Measurements from ENCODE around the gene LRRC4C.

Gene LRRC4C

DNA sequence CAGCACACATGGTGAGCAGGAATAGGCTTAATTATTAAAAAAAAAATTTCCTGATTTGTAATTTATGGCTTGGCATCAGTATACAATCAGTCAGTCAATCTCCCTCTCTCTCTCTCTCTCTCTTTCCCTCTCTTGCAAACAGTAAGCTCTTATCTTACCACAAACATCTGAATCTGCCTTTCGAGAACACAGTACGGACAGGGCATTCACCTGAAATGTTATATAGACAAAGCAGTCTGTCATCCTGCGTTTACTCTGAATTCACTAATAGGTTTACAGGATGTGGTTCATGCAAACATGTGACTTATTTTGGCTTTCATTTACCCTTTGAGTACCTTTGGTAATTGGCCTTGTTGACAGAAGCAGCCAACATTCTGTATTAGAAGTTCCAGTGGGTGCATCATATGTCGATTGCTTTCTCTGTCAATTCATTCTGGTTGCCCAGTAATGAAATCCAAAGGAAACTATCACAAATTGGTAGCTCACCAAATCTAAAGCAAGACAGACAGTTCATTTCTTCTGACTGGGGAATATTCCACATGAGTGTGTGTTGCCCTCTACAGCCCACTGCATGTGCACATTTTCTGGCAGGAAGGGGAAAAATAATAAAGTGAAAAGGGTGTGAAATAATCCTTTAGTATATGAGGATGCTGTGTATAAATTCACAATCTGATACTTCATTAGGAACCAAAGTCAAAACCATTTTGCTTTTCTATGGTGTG lies 1058.2 kb downstream of the LRRC4C start:
- DNase-seq (ENCODE audit: extremely low read depth, insufficient read length), result no peak
- Histone ChIP-seq H3K4me3 (replicated peaks; ENCODE audit: low read depth, low read length) (no peak overlapping the region), H3K27me3 (replicated peaks; ENCODE audit: control insufficient read depth, insufficient read depth, low read length) (no peaks in the 10 kb centered on the region), H3K36me3 (ENCODE audit: control insufficient read depth, insufficient read depth, low read length) (no peaks in the 10 kb centered on the region)
- TF ChIP-seq CTCF (IDR thresholded peaks at IDR 0.05; ENCODE audit: insufficient read depth, low read length, poor library complexity, severe bottlenecking), result no peak

DNA sequence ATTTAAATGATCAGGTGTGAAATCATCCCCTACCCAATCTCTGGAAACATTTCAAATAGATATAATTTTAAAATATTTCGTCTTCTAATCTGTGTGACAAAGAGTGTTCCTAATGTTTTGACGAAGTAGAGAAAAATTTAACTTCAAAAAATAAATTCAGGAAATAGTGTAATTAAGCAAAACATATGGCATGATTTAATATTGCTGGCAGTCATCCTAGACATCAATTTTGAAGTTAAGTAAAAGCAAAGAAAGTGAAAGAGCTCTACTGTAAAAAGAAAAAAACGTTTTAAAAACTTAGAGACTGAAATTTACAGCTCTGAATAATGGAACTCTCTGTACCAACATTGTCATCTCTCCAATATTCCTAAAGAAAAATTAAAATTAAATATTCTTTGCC lies 1062.3 kb downstream of the LRRC4C start:
- Histone ChIP-seq H3K27me3 (replicated peaks; ENCODE audit: control insufficient read depth, insufficient read depth, low read length) (no peaks in the 10 kb centered on the region), H3K4me3 (replicated peaks; ENCODE audit: low read depth, low read length) (no peak overlapping the region), H3K36me3 (ENCODE audit: control insufficient read depth, insufficient read depth, low read length) (no peaks in the 10 kb centered on the region)
- no peak for DNase-seq (ENCODE audit: extremely low read depth, insufficient read length)
- no peak for TF ChIP-seq CTCF (IDR thresholded peaks at IDR 0.05; ENCODE audit: insufficient read depth, low read length, poor library complexity, severe bottlenecking)

GRCh38 chr11:40393511-40393910 lies 1065.9 kb downstream of the LRRC4C start:
- DNase-seq (ENCODE audit: extremely low read depth, insufficient read length), result no peak
- TF ChIP-seq CTCF (IDR thresholded peaks at IDR 0.05; ENCODE audit: insufficient read depth, low read length, poor library complexity, severe bottlenecking), result no peak
- Histone ChIP-seq H3K36me3 (ENCODE audit: control insufficient read depth, insufficient read depth, low read length) (no peaks in the 10 kb centered on the region), H3K4me3 (replicated peaks; ENCODE audit: low read depth, low read length) (no peak overlapping the region), H3K27me3 (replicated peaks; ENCODE audit: control insufficient read depth, insufficient read depth, low read length) (no peaks in the 10 kb centered on the region)

- Histone ChIP-seq H3K4me3 (replicated peaks; ENCODE audit: low read depth, low read length) (no peak overlapping the region), H3K27me3 (replicated peaks; ENCODE audit: control insufficient read depth, insufficient read depth, low read length) (no peaks in the 10 kb centered on the region), H3K36me3 (ENCODE audit: control insufficient read depth, insufficient read depth, low read length) (no peaks in the 10 kb centered on the region)
- no peak for DNase-seq (ENCODE audit: extremely low read depth, insufficient read length)
- no peak for TF ChIP-seq CTCF (IDR thresholded peaks at IDR 0.05; ENCODE audit: insufficient read depth, low read length, poor library complexity, severe bottlenecking)
These were observed 1067.8 kb downstream of the LRRC4C start for GRCh38 chr11:40391679-40392078.

DNA sequence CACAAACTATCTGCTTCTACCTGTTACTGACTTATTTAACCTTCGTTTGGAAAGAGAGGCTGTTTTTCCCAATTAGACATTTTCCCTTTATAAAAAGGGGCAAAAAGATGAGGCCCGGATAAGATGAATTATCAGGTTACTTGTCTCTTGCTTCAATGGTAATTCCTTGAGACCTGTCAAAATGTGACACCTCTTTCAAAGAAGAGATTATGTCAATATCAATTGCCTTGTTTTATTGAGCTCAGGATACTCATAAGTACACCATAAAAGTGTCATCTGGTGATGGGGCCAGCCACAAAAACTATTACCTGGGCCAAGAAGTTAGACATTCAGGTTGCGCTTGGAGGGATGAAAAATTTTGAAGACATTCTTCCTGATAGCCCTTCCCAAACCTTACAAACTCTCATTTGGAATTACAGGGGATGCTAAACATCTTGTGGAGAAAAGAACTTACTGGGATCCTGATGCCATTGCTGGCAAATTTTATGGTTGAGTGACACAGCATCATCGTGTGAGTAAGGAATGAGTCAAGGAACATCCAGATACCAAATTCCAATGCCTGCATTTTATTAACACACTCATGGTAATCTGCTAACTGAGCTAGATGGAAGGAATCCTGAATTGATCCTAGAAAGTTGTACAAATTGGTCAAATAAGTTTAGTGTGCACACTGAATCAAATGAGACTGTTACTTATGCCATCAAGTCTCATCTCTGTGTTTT lies 1071.2 kb downstream of the LRRC4C start:
- no peaks in the 10 kb centered on the region for H3K27me3 ChIP-seq (replicated peaks; ENCODE audit: control insufficient read depth, insufficient read depth, low read length)
- TF ChIP-seq CTCF (IDR thresholded peaks at IDR 0.05; ENCODE audit: insufficient read depth, low read length, poor library complexity, severe bottlenecking), result no peak
- no peak for DNase-seq (ENCODE audit: extremely low read depth, insufficient read length)

More for the DNA sequence above, 1071.2 kb downstream of the LRRC4C start:
- Histone ChIP-seq H3K4me3 (replicated peaks; ENCODE audit: low read depth, low read length) (no peak overlapping the region), H3K36me3 (ENCODE audit: control insufficient read depth, insufficient read depth, low read length) (no peaks in the 10 kb centered on the region)
